Lung (tissue), 12 donors: Measurements from ENCODE around the gene TMEM62. TPM values are rescaled to one million over a fixed set of nuclear protein-coding genes. Genes with fewer than 3 reads are reported as not detected.

ENCODE experiments used
- ATAC-seq: fragments of 200-7000 bp; cut with Tn5 transposase; one replicate; pipeline ENCODE4 v1.9.1; 2020; ENCODE audit warnings: moderate number of reproducible peaks; ENCODE audit not compliant: insufficient read depth, low FRiP score
- DNase-seq, 3 donors: peaks; one replicate each; pipeline ENCODE4 v3.0.0-alpha.2; 2013 to 2017
- H3K27ac ChIP-seq, 2 donors: one replicate each; pipeline ENCODE4 v1.5.1; 2013; ENCODE audit warnings: mild to moderate bottlenecking in 2 of 2, moderate library complexity in 2 of 2, control low read depth in 1 of 2, inconsistent platforms in 1 of 2, low read depth in 1 of 2, low read length in 1 of 2
- H3K27me3 ChIP-seq, 3 donors: one replicate each; pipeline ENCODE4 v1.5.1; 2013; ENCODE audit warnings: low read length in 2 of 3; ENCODE audit not compliant: control insufficient read depth in 3 of 3, insufficient read depth in 3 of 3
- H3K36me3 ChIP-seq, 4 donors: one replicate each; pipeline ENCODE4 v1.5.1; 2013; ENCODE audit warnings: low read length in 4 of 4, mild to moderate bottlenecking in 1 of 4, moderate library complexity in 1 of 4; ENCODE audit not compliant: control insufficient read depth in 4 of 4, insufficient read depth in 4 of 4
- H3K4me1 ChIP-seq, 5 donors: one replicate each; pipeline ENCODE4 v1.5.1; 2013; ENCODE audit warnings: low read length in 5 of 5, mild to moderate bottlenecking in 2 of 5, moderate library complexity in 1 of 5; ENCODE audit not compliant: control insufficient read depth in 5 of 5, insufficient read depth in 5 of 5
- H3K4me3 ChIP-seq: one replicate; pipeline ENCODE4 v1.5.1; 2013; ENCODE audit warnings: mild to moderate bottlenecking, control low read depth, moderate library complexity
- H3K9ac ChIP-seq, 2 donors: one replicate each; pipeline ENCODE4 v1.5.1; 2013; ENCODE audit warnings: low read length in 2 of 2, control low read depth in 1 of 2; ENCODE audit not compliant: insufficient read depth in 1 of 2
- H3K9me3 ChIP-seq, 4 donors: one replicate each; pipeline ENCODE4 v1.5.1; 2013; ENCODE audit warnings: low read length in 3 of 4, mild to moderate bottlenecking in 1 of 4, moderate library complexity in 1 of 4; ENCODE audit not compliant: control insufficient read depth in 4 of 4, insufficient read depth in 3 of 4
- CTCF ChIP-seq: IDR thresholded peaks from 2 replicates; pipeline ENCODE4 v1.5.1; 2012; ENCODE audit warnings: mild to moderate bottlenecking; ENCODE audit errors: control extremely low read depth, extremely low read depth
- WGBS, 2 donors: extraction: QIAGEN DNeasy Blood & Tissue Kit; methylation state at CpG; one replicate each; pipeline ENCODE4 v1.1.7; 2013; 5-methylcytosine and 5-hydroxymethylcytosine counted together
- polyA plus RNA-seq, 2 donors: library from polyadenylated mRNA; stranded (reverse); fragments of 200-250 nt; gene quantifications; one replicate each; pipeline ENCODE4 v1.2.1, GENCODE V29; 2013
- total RNA-seq, 2 donors: library from RNA; depleted of rRNA in 1 of 2; stranded (reverse); fragments of >200 nt in 1 of 2; gene quantifications; one replicate each; pipeline ENCODE4 v1.2.1, GENCODE V29; 2014 to 2021
- donor health status: control.
- donor health status: control.
- donor health status: Bipolar disorder and iron deficiency.
- donor health status: healthy.
- donor health status: DM: yes; HTN: yes; CAD: no.

Gene TMEM62
- total and polyA plus RNA-seq, 4 donors, result 15.1 to 25.7 (median 21.6) TPM

GRCh38 chr15:43215961-43216360, 82.6 kb downstream of the TMEM62 start:
- ATAC-seq (no peak), DNase-seq (no peak)
- H3K4me3 ChIP-seq, result no peak overlapping the region
- WGBS, 2 donors, result 86 to 94% methylated on average over 7 of the region's 7 CpGs
- H3K9ac ChIP-seq, result no peak overlapping the region
- H3K9me3 ChIP-seq, result no peaks in the 10 kb centered on the region
- H3K27me3 ChIP-seq, result no peaks in the 10 kb centered on the region
- TF ChIP-seq CTCF, result no peak
- no peaks in the 10 kb centered on the region for H3K4me1 ChIP-seq
- no peak overlapping the region for H3K27ac ChIP-seq
- no peaks in the 10 kb centered on the region for H3K36me3 ChIP-seq

GRCh38 chr15:43218908-43219706, 85.7 kb downstream of the TMEM62 start:
- H3K27ac ChIP-seq, result no peak overlapping the region
- H3K4me1 ChIP-seq, result no peaks in the 10 kb centered on the region
- H3K36me3 ChIP-seq, result no peaks in the 10 kb centered on the region
- H3K27me3 ChIP-seq, result no peaks in the 10 kb centered on the region
- 51 to 53% methylated on average over 13 of the region's 13 CpGs for WGBS, 2 donors
- DNase-seq (peak; percentile 26 to 40 (median 30)), ATAC-seq (no peak)
- no peak for TF ChIP-seq CTCF
- H3K9ac ChIP-seq, result no peak overlapping the region
- no peaks in the 10 kb centered on the region for H3K9me3 ChIP-seq
- no peak overlapping the region for H3K4me3 ChIP-seq

GRCh38 chr15:43219929-43220928, 86.8 kb downstream of the TMEM62 start:
- TF ChIP-seq CTCF, result no peak
- H3K27ac ChIP-seq, result no peak overlapping the region
- no peaks in the 10 kb centered on the region for H3K4me1 ChIP-seq
- WGBS, 2 donors, result 86 to 87% methylated on average over 16 of the region's 16 CpGs
- no peaks in the 10 kb centered on the region for H3K9me3 ChIP-seq
- no peak for DNase-seq
- no peak overlapping the region for H3K9ac ChIP-seq
- no peaks in the 10 kb centered on the region for H3K27me3 ChIP-seq
- no peak for ATAC-seq
- no peak overlapping the region for H3K4me3 ChIP-seq
- no peaks in the 10 kb centered on the region for H3K36me3 ChIP-seq
